Left renal pelvis (tissue), 4 donors: ENCODE data around the gene ACO2. TPM values are rescaled to one million over a fixed set of nuclear protein-coding genes. Genes with fewer than 3 reads are reported as not detected.
A peak's percentile ranks its signal among the peaks of the same experiment; 100 is the strongest.

ENCODE experiments used
- DNase-seq, 4 donors: peaks; one replicate each; pipeline ENCODE4 v3.0.0-alpha.2; 2013; ENCODE audit warnings: low read depth in 4 of 4, low spot score in 3 of 4
- polyA plus RNA-seq, 4 donors: library from polyadenylated mRNA; unstranded; fragments of 120-200 nt; gene quantifications; one replicate each; pipeline ENCODE4 v1.2.1, GENCODE V29; 2013; ENCODE audit not compliant: insufficient read length in 4 of 4

ACO2 gene
- polyA plus RNA-seq, 4 donors = 51.0 to 149 (median 121) TPM

DNA sequence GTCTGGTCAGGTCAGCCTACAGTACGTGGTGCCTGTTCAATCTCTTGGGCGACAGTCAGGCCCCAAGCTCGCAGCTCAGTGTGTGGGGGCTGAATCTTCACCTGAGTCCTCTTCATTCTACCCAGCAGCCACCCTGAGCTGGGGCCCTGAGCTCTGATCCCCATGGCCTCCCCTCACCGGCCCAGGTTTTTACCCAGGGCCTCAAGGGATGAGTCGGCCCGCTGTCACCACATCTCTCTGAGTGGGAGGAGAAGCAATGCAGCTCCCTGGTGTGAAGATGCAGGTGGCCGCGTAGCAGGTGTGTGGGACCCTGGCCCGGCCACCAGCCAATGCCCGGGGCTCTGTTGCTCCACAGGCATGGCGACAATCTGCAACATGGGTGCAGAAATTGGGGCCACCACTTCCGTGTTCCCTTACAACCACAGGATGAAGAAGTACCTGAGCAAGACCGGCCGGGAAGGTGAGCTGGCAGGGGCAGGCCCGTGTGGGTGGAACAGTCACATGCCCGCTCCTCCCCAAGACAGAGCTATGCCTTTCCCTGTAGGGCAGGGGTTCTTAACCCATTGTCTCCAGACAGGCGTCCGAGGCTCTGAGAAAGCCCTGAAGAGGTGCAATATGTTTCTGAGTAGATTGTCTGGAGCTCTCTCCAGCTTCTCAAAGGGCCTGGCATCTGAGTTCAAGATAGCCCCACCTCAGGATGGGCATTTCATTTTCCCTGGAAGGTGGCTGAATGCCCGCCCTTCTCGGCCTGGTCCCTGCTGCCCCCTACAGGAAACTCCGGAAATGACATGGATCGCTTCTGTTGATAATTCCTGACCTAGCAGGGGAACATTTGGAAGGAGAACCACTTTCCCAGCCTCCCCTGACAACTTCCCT is 48.5 kb downstream of the ACO2 start:
- DNase-seq = peak in 2 of 4 donors; percentile 30 to 31

DNA sequence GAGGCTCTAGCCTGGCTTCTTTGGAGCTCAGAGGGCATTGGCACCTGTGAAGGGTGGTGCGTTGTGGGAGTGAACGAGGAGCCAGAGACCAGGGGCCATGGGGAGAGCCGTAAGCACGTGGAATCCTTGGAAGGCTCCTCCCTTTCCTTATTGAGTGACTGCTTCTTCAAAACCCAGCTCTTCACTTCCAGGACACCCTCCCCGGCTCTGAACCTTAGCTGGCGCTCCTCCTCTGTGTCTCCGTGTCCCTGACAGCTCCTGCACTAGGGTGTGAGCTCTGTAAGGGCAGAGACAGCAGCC is 49.1 kb downstream of the ACO2 start:
- DNase-seq = no peak

GRCh38 chr22:41521126-41521525 is 52.2 kb downstream of the ACO2 start:
- DNase-seq = no peak

DNA sequence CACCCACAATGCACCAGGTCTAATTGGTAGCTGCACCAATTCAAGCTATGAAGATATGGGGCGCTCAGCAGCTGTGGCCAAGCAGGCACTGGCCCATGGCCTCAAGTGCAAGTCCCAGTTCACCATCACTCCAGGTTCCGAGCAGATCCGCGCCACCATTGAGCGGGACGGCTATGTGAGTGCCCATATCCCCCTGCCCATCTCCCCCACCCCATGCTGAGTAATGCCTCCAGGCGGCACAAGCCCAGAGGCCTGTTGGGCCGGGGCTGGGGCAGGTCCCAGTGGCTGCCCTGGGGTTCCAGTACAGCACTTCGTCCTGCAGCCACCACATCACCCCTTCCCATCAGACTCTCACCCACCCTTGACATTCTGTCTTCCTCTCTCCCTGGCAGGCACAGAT is 53.9 kb downstream of the ACO2 start:
- no peak for DNase-seq

- no peak for DNase-seq
These were observed 54.7 kb downstream of the ACO2 start for GRCh38 chr22:41523464-41524221.

- no peak for DNase-seq
These were observed 55.3 kb downstream of the ACO2 start for GRCh38 chr22:41524251-41524661.

DNA sequence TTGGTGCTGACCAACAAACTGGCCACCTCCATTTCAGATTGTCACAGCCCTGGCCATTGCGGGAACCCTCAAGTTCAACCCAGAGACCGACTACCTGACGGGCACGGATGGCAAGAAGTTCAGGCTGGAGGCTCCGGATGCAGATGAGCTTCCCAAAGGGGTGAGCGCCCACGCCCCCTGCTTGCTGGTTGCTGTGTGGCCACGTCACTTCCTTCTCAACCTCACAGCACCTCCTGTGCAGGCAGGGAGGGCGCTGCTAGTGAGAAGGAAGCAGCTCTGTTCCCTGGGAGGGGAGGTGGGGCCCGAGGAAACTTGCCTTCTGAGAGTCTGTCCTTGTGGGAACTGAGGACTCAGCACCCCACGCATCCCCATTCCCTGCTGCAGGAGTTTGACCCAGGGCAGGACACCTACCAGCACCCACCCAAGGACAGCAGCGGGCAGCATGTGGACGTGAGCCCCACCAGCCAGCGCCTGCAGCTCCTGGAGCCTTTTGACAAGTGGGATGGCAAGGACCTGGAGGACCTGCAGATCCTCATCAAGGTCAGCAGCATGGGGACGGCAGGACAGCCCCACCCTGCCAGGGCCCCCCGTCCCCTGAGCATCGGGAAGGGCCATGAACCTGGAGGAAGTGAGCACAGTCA is 56.0 kb downstream of the ACO2 start:
- DNase-seq = no peak

DNA sequence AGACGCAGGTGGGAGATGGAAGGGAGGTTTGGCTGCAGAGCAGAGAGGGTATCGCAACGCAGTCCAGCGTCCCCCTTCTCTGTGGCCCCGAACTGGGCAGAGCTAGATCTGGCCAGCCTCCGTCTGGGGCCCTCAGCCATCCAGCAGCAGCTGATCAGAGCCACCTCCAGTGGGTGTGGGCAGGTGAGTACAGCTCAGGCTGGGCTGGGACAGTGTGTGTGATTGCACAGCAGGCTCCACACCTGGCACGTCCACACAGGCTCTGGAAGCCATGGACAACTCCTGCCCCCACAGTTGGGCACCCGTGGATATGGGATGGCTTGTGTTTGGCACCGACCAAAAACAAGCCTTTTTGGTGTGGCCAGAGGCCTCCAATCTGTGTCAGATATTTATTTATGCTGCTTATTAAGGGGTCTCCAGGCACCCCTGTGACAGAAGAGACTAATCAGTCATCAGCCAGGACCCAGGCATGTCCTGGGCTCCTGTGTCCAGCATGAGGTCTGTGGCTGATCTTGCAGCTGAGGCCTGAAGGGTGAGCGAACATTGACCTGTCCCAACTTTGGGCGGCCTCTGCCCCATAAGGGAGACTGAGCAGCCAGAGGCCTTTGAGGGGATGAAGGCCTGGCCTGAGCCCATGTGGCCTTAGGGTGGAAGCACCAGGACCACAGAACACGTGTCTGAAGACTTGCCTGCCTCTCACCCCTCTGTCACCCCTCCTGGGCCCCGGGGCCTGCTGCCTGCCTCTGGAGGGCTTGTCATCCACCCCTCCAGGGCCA is 56.7 kb downstream of the ACO2 start:
- DNase-seq = no peak

GRCh38 chr22:41526226-41526829 is 57.4 kb downstream of the ACO2 start:
- no peak for DNase-seq

DNA sequence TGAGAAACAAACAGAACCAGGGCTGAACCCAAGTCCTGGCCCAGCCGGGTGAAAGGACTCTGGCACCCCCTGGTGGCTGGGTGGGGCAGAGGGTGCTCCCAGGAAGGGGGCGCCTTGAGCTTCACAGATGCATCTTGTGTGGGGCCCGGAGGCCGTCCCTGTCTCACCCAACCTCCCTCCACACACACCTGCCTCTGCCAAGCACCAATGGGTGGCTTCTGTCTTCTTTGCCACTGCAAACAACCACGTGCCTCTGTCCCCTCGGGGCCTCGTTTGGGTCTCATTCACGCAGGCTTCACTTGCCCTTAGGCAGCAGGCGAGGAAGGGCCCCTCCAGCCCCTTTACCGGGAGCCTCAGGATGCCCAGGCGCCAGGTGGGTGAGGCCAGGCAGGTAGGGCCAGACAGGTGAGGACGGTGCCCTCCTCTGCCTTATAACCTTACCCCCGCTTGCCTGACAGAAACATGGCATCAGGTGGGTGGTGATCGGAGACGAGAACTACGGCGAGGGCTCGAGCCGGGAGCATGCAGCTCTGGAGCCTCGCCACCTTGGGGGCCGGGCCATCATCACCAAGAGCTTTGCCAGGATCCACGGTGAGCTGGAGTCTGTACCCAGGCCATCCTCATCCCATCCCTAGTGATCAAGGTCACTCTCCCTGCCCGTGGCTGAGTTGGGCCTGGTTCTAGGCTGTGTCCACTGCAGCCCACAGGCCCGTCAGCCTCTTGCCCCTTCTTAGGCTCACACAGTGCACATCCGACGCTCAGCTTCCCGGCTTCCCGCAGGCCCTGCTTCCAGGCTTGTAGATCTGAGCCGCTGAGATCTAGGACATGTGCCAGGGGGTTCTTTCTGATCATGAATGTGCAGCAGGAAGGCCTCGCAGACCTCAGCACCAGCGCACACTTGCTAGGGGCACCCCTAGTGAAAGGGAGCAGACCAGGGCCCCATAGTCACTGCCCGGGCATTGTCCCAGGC is 58.2 kb downstream of the ACO2 start:
- no peak for DNase-seq

DNA sequence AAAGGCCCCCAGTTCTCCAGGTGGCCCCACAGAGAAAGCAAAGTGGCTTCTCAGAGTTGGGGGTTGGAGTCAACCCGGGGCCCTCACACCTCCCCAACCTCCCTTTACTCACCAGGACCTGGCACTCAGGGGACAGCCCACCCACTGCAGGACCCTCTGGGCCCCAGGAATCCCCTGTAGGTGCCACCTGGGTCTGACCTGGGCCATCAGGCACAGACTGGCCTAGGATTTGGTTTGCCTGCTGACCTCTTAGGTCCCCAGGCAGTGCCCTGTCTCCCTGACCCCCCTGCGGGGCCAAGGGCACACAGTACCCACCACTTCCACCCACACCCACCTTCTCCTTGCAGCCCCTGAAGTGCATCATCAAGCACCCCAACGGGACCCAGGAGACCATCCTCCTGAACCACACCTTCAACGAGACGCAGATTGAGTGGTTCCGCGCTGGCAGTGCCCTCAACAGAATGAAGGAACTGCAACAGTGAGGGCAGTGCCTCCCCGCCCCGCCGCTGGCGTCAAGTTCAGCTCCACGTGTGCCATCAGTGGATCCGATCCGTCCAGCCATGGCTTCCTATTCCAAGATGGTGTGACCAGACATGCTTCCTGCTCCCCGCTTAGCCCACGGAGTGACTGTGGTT is 59.3 kb downstream of the ACO2 start:
- no peak for DNase-seq

DNA sequence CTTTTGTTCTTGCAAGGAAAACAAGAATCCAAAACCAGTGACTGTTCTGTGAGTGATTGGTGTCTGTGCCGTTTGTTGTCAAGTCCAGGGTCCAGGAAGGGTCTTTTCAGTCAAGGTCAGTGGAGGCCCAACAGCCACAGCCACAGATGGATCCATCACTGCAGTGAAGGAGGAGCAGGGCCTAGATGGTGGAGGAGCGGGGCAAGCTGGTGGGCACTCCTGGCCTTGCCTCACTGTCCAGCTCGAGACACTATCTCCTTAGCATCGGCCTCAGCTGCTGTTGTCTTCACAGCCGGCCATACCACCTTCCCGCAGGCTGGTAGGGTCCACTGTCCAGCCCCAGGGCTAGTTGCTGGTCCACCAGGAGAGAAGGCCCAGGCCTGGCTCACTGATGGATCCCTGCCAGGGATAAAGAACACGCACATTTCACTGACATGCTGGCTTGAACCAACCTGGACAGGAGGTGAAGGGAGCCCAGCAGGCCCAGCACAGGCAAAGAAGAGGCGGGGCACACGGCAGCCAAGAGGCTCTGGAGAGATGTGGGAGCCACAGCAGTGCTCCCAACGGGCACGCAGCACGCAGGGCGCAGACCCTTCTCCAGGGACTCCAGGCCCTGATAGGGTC is 60.1 kb downstream of the ACO2 start:
- DNase-seq = no peak

GRCh38 chr22:41530890-41531714 is 62.2 kb downstream of the ACO2 start:
- DNase-seq = no peak

- DNase-seq = no peak
These were observed 63.0 kb downstream of the ACO2 start for GRCh38 chr22:41531715-41532477.

DNA sequence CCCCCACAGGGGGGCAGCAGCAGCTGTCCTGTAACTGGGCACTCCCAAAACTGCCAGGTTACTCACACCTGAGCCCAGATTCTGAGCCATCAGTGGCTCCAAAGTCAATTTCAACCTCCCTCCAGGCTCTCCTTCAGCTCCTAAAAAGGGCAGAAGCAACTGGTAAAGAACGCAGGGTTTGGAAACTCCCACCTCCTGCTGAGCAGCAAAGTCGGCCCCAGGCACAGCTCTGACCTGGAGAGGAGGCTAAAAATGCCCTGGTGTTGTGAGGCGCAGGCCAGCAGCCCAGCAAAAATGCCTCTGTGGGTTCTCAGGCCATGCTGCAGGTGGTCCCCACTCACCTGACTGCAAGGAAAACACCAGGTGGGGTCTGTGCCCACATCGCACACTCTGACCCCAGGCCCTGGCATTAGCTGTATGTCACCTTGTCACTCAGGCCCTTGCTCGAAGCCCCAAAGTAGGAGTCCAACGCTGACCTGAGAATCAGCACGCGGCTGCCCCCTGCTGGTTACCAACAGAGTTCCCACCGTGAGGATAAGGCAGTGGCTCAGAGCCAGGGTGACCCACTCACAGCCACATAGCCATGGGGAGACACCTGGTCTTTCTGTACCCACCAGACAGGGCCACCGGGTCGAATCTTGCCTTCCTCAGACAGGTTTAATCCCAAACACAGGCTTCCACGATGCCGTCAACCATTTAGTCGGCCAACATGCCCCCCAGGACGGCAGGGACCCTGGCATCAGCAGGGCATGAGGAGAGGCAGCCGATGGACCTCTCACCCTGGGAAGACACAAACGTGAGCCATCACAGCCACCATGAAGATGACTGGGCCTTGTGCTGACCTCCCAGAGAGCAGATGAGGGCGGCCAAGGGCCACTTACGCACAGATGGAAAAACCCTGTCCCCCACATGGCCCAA is 64.2 kb downstream of the ACO2 start:
- no peak for DNase-seq

GRCh38 chr22:41534219-41534618 is 65.3 kb downstream of the ACO2 start:
- DNase-seq = no peak
